IMR-90 (cell line): ENCODE results near the gene MALT1. TPM values are rescaled to one million over a fixed set of nuclear protein-coding genes. Genes with fewer than 3 reads are reported as not detected.

Source experiments
- ATAC-seq: fragments of 200-7000 bp; cut with Tn5 transposase; 2 replicates; pipeline ENCODE4 v1.9.1; 2020; ENCODE audit warnings: low read depth, mild to moderate bottlenecking, moderate library complexity
- BruUV-seq: library from RNA; stranded (reverse); fragments of 400-500 nt; replicated peaks from 2 replicates; lab custom pipeline; 2021; lab: Mats Ljungman, UMichigan
- CTCF ChIA-PET: fragments of 300-600 bp; formaldehyde crosslinking; extraction: SDS; loops from one replicate; lab custom pipeline; 2021; ENCODE audit warnings: antibody characterized with exemption; lab: Yijun Ruan, JAX
- POLR2A ChIA-PET: fragments of 300-600 bp; sonication (Branson Sonifier 250); formaldehyde crosslinking; loops from one replicate; lab custom pipeline; 2022; ENCODE audit warnings: antibody characterized with exemption; ENCODE audit not compliant: unreplicated experiment; lab: Charles Lee
- DNase-seq: peaks from one replicate; pipeline ENCODE4 v3.0.0; 2013
- H2AFZ ChIP-seq: replicated peaks from 2 replicates; pipeline ENCODE3; 2013; ENCODE audit warnings: low read length, mild to moderate bottlenecking; ENCODE audit not compliant: poor library complexity
- H2AK5ac ChIP-seq: 2 replicates; pipeline ENCODE4 v1.6.1; 2013; ENCODE audit warnings: low read depth, low read length, inconsistent platforms
- H2AK9ac ChIP-seq: replicated peaks from 2 replicates; pipeline ENCODE3; 2013; ENCODE audit warnings: mild to moderate bottlenecking, low read depth, low read length, moderate library complexity; ENCODE audit not compliant: poor library complexity
- H2BK120ac ChIP-seq: 2 replicates; pipeline ENCODE4 v1.6.1; 2013; ENCODE audit warnings: low read depth, low read length, inconsistent platforms
- H2BK15ac ChIP-seq: 3 replicates; pipeline ENCODE4 v1.6.1; 2013; ENCODE audit warnings: low read depth, low read length, inconsistent platforms
- H2BK20ac ChIP-seq: 2 replicates; pipeline ENCODE4 v1.6.1; 2013; ENCODE audit warnings: low read depth, mild to moderate bottlenecking, inconsistent platforms, low read length, moderate library complexity
- H2BK5ac ChIP-seq: 2 replicates; pipeline ENCODE4 v1.6.1; 2013; ENCODE audit warnings: mild to moderate bottlenecking, low read depth, low read length, inconsistent platforms; ENCODE audit not compliant: poor library complexity, severe bottlenecking
- H3K14ac ChIP-seq: replicated peaks from 2 replicates; pipeline ENCODE4 v1.6.1; 2013; ENCODE audit warnings: low read depth, low read length, inconsistent platforms
- H3K18ac ChIP-seq: 2 replicates; pipeline ENCODE4 v1.6.1; 2013; ENCODE audit warnings: low read depth, low read length, control low read depth
- H3K23ac ChIP-seq: 2 replicates; pipeline ENCODE4 v1.6.1; 2013; ENCODE audit warnings: low read depth, low read length, inconsistent platforms
- H3K27ac ChIP-seq: 2 replicates; pipeline ENCODE4 v1.5.1; 2013; ENCODE audit warnings: mild to moderate bottlenecking, control low read depth, low read length; ENCODE audit not compliant: insufficient read depth
- H3K27me3 ChIP-seq: 2 replicates; pipeline ENCODE4 v1.6.1; 2013; ENCODE audit warnings: low read length; ENCODE audit not compliant: control insufficient read depth, insufficient read depth
- H3K36me3 ChIP-seq: 2 replicates; pipeline ENCODE4 v1.6.1; 2013; ENCODE audit warnings: low read length, mixed read lengths; ENCODE audit not compliant: control insufficient read depth, insufficient read depth
- H3K4ac ChIP-seq: 2 replicates; pipeline ENCODE4 v1.6.1; 2013; ENCODE audit warnings: low read depth, low read length, inconsistent platforms
- H3K4me1 ChIP-seq: 2 replicates; pipeline ENCODE4 v1.6.1; 2013; ENCODE audit warnings: low read length, mixed read lengths; ENCODE audit not compliant: control insufficient read depth, insufficient read depth
- H3K4me2 ChIP-seq: 2 replicates; pipeline ENCODE4 v1.6.1; 2013; ENCODE audit warnings: low read depth, mild to moderate bottlenecking, control low read depth, low read length, moderate library complexity
- H3K4me3 ChIP-seq: 2 replicates; pipeline ENCODE4 v1.5.1; 2013; ENCODE audit warnings: low read depth, mild to moderate bottlenecking, control low read depth, low read length, moderate library complexity; ENCODE audit not compliant: insufficient read depth
- H3K56ac ChIP-seq: 2 replicates; pipeline ENCODE4 v1.6.1; 2013; ENCODE audit warnings: low read length, inconsistent platforms; ENCODE audit not compliant: insufficient read depth; ENCODE audit errors: extremely low read depth
- H3K79me1 ChIP-seq, 2 experiments: 2 replicates each; pipeline ENCODE4 v1.6.1; 2013; ENCODE audit warnings: low read length in 2 of 2, inconsistent platforms in 1 of 2, low read depth in 1 of 2
- H3K9ac ChIP-seq: 2 replicates; pipeline ENCODE4 v1.6.1; 2013; ENCODE audit warnings: low read depth, low read length, control low read depth
- H3K9me1 ChIP-seq: 2 replicates; pipeline ENCODE4 v1.6.1; 2013; ENCODE audit warnings: low read length, inconsistent platforms; ENCODE audit not compliant: insufficient read depth
- H3K9me3 ChIP-seq: 2 replicates; pipeline ENCODE4 v1.6.1; 2013; ENCODE audit warnings: low read length; ENCODE audit not compliant: control insufficient read depth, insufficient read depth
- H4K20me1 ChIP-seq: 2 replicates; pipeline ENCODE4 v1.6.1; 2013; ENCODE audit warnings: low read length, inconsistent platforms; ENCODE audit not compliant: insufficient read depth
- H4K5ac ChIP-seq: 2 replicates; pipeline ENCODE4 v1.6.1; 2013; ENCODE audit warnings: mild to moderate bottlenecking, low read depth, low read length, control low read depth
- H4K8ac ChIP-seq, 2 experiments: 2 replicates each; pipeline ENCODE4 v1.6.1; 2013; ENCODE audit warnings: low read depth in 2 of 2, low read length in 2 of 2, control low read depth in 1 of 2, inconsistent platforms in 1 of 2
- H4K91ac ChIP-seq: 2 replicates; pipeline ENCODE4 v1.6.1; 2013; ENCODE audit warnings: low read depth, low read length, inconsistent platforms; ENCODE audit not compliant: insufficient read depth
- CEBPB ChIP-seq: IDR thresholded peaks from 2 replicates; pipeline ENCODE4 v1.6.1; 2012; ENCODE audit warnings: low read depth, low read length, improper control_type of control experiment
- MXI1 ChIP-seq: IDR thresholded peaks from 2 replicates; pipeline ENCODE4 v1.6.1; 2012; ENCODE audit warnings: low read depth, mild to moderate bottlenecking, low read length, moderate library complexity, borderline replicate concordance
- POLR2A ChIP-seq: IDR thresholded peaks from 2 replicates; pipeline ENCODE4 v1.6.1; 2012; ENCODE audit warnings: mild to moderate bottlenecking, low read depth, low read length
- RAD21 ChIP-seq: IDR thresholded peaks from 2 replicates; pipeline ENCODE4 v1.6.1; 2012; ENCODE audit warnings: low read length, improper control_type of control experiment
- RCOR1 ChIP-seq: IDR thresholded peaks from 2 replicates; pipeline ENCODE4 v1.6.1; 2012; ENCODE audit warnings: mild to moderate bottlenecking, low read length, improper control_type of control experiment; ENCODE audit not compliant: insufficient replicate concordance
- SMC3 ChIP-seq: fragments of 150-350 bp; IDR thresholded peaks from 2 replicates; pipeline ENCODE4 v1.6.1; 2016; ENCODE audit warnings: low read depth, mild to moderate bottlenecking, antibody characterized with exemption, low read length, moderate library complexity
- WGBS, 2 experiments: methylation state at CpG; one replicate each; pipeline versions ENCODE4 v1.1.5 to v1.1.7; 2013; ENCODE audit warnings: missing lambda C conversion rate in 2 of 2; ENCODE audit not compliant: insufficient read length in 1 of 2; ENCODE audit errors: extremely low coverage in 2 of 2; 5-methylcytosine and 5-hydroxymethylcytosine counted together
- dilution Hi-C: fragments of 300-500 bp; cut with HindIII; formaldehyde crosslinking; loops from one replicate; pipeline ENCODE4 v1.14.3; 2018; ENCODE audit warnings: low sequenced_read_pairs; ENCODE audit not compliant: unreplicated experiment
- in situ Hi-C: fragments of 300-500 bp; cut with MboI; formaldehyde crosslinking; loops from 3 replicates; pipeline ENCODE4 v1.14.3; 2019; ENCODE audit warnings: low sequenced_read_pairs, inconsistent platforms, mixed read lengths
- intact Hi-C: fragments of 100-400 bp; cut with micrococcal nuclease; formaldehyde crosslinking; loops from 2 replicates; pipeline ENCODE4 v1.10.0; 2022
- polyA plus RNA-seq, 3 experiments: library from polyadenylated mRNA; depleted of rRNA; stranded (reverse); fragments of >200 nt; gene quantifications; 2 replicates each; pipeline ENCODE4 v1.2.3, GENCODE V29; 2012; ENCODE audit warnings: low replicate concordance in 1 of 3
- total RNA-seq: library from RNA; depleted of rRNA; stranded (reverse); fragments of >200 nt; gene quantifications from 2 replicates; pipeline ENCODE4 v1.2.3, GENCODE V29; 2012
- TF ChIP-seq, protein P1 (sequence below): fragments of 150-350 bp; IDR thresholded peaks from 2 replicates; pipeline ENCODE4 v1.6.1; 2016; ENCODE audit warnings: low read depth, mild to moderate bottlenecking, low read length, moderate library complexity, borderline replicate concordance
- TF ChIP-seq, protein P2 (sequence below): conservative IDR thresholded peaks from 2 replicates; pipeline ENCODE4 v1.5.1; 2012; ENCODE audit warnings: mild to moderate bottlenecking, low read depth, low read length, improper control_type of control experiment

MALT1 gene
- total and polyA plus RNA-seq, 2 of the 4 experiments (the other 2 are of a cell fraction), result 8.3 to 25.3 TPM

- Histone ChIP-seq H4K5ac (no peak overlapping the region), H2AK5ac (no peak overlapping the region), H2AK9ac (peak overlapping the region; percentile 91), H4K91ac (no peak overlapping the region), H2BK120ac (no peak overlapping the region), H4K20me1 (no peaks in the 10 kb centered on the region), H3K9me3 (no peaks in the 10 kb centered on the region), H3K27me3 (peaks cover 28% of the 10 kb centered on the region), H3K56ac (no peak overlapping the region), H2BK20ac (no peak overlapping the region), H3K4me2 (peak overlapping the region; percentile 90), H2BK15ac (no peak overlapping the region), H3K4me1 (peaks cover 4% of the 10 kb centered on the region; the same call in 1 of the 2 replicates), H2BK5ac (no peak overlapping the region), H4K8ac (no peak overlapping the region), H3K18ac (no peak overlapping the region), H3K14ac (no peak overlapping the region), H3K23ac (no peak overlapping the region; the same call in 1 of the 2 replicates), H3K79me1 (no peaks in the 10 kb centered on the region), H2AFZ (peak overlapping the region; percentile 95), H3K4ac (no peak overlapping the region), H3K9me1 (no peaks in the 10 kb centered on the region), H3K4me3 (0 out of 2 replicates have a peak overlapping the region, but pooled peaks have one; percentile 20), H3K27ac (no peak overlapping the region), H3K9ac (no peak overlapping the region), H3K36me3 (no peaks in the 10 kb centered on the region)
- ATAC-seq (peak; percentile 92), DNase-seq (peak; percentile 48)
- no TSS peak for BruUV-seq
- intact Hi-C loops (loop anchor here (1.0 to 10.0 kb wide), 3 partner anchors 274 to 634 kb away; no protein-coding TSS in a partner anchor), dilution Hi-C loops (no loop called here), in situ Hi-C loops (loop anchor here (10.0 kb wide), 1 partner anchor 724 kb away; the partner anchor contains the start of gene NEDD4L)
- TF ChIP-seq RAD21 (peak; percentile 87), CEBPB (no peak), MXI1 (no peak), RCOR1 (peak; percentile 45), POLR2A (no peak), SMC3 (peak; percentile 76)
- TF ChIP-seq, protein P1, sequence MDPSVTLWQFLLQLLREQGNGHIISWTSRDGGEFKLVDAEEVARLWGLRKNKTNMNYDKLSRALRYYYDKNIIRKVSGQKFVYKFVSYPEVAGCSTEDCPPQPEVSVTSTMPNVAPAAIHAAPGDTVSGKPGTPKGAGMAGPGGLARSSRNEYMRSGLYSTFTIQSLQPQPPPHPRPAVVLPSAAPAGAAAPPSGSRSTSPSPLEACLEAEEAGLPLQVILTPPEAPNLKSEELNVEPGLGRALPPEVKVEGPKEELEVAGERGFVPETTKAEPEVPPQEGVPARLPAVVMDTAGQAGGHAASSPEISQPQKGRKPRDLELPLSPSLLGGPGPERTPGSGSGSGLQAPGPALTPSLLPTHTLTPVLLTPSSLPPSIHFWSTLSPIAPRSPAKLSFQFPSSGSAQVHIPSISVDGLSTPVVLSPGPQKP, result no peak
- TF ChIP-seq, protein P2, sequence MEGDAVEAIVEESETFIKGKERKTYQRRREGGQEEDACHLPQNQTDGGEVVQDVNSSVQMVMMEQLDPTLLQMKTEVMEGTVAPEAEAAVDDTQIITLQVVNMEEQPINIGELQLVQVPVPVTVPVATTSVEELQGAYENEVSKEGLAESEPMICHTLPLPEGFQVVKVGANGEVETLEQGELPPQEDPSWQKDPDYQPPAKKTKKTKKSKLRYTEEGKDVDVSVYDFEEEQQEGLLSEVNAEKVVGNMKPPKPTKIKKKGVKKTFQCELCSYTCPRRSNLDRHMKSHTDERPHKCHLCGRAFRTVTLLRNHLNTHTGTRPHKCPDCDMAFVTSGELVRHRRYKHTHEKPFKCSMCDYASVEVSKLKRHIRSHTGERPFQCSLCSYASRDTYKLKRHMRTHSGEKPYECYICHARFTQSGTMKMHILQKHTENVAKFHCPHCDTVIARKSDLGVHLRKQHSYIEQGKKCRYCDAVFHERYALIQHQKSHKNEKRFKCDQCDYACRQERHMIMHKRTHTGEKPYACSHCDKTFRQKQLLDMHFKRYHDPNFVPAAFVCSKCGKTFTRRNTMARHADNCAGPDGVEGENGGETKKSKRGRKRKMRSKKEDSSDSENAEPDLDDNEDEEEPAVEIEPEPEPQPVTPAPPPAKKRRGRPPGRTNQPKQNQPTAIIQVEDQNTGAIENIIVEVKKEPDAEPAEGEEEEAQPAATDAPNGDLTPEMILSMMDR, result peak; percentile 79
- 19% methylated on average over 21 of the region's 40 CpGs; no CpG with 5 or more reads in 1 of the 2 experiments for WGBS, 2 experiments
- ChIA-PET CTCF (interaction anchor here (0.5 to 1.8 kb wide), 12 partner anchors 9 to 587 kb away, joined by 3 to 26 read pairs (median 3); no protein-coding TSS in a partner anchor), POLR2A (no interaction called here)
Measured at GRCh38 chr18:58768293-58768974, 97.2 kb downstream of the MALT1 start.
